ENCODE results near the gene PDE11A.

PDE11A gene

GRCh38 chr2:177758591-177759371 is 313.8 kb downstream of the PDE11A start:
- DNase-seq (ENCODE audit: low spot score), result peak; percentile 23

GRCh38 chr2:177756336-177756735 is 316.2 kb downstream of the PDE11A start:
- DNase-seq (ENCODE audit: low spot score), result no peak

GRCh38 chr2:177754492-177754873 is 318.1 kb downstream of the PDE11A start:
- no peak for DNase-seq (ENCODE audit: low spot score)

GRCh38 chr2:177753682-177754491 is 318.7 kb downstream of the PDE11A start:
- no peak for DNase-seq (ENCODE audit: low spot score)

- no peak for DNase-seq (ENCODE audit: low spot score)
These were observed 324.2 kb downstream of the PDE11A start for GRCh38 chr2:177748360-177748759.

- no peak for DNase-seq (ENCODE audit: low spot score)
These were observed 325.2 kb downstream of the PDE11A start for GRCh38 chr2:177747384-177747783.

GRCh38 chr2:177746358-177746757 is 326.2 kb downstream of the PDE11A start:
- no peak for DNase-seq (ENCODE audit: low spot score)

GRCh38 chr2:177745531-177745930 is 327.0 kb downstream of the PDE11A start:
- no peak for DNase-seq (ENCODE audit: low spot score)

GRCh38 chr2:177742851-177743250 is 329.7 kb downstream of the PDE11A start:
- no peak for DNase-seq (ENCODE audit: low spot score)

- DNase-seq (ENCODE audit: low spot score), result no peak
These were observed 330.7 kb downstream of the PDE11A start for GRCh38 chr2:177741866-177742265.

GRCh38 chr2:177740700-177741099 is 331.9 kb downstream of the PDE11A start:
- no peak for DNase-seq (ENCODE audit: low spot score)

GRCh38 chr2:177738461-177739235 is 333.9 kb downstream of the PDE11A start:
- no peak for DNase-seq (ENCODE audit: low spot score)

GRCh38 chr2:177735318-177735803 is 337.2 kb downstream of the PDE11A start:
- DNase-seq (ENCODE audit: low spot score), result no peak

- no peak for DNase-seq (ENCODE audit: low spot score)
These were observed 339.2 kb downstream of the PDE11A start for GRCh38 chr2:177733322-177733855.

GRCh38 chr2:177731384-177731783 is 341.2 kb downstream of the PDE11A start:
- no peak for DNase-seq (ENCODE audit: low spot score)

GRCh38 chr2:177730792-177731191 is 341.8 kb downstream of the PDE11A start:
- DNase-seq (ENCODE audit: low spot score), result no peak

- DNase-seq (ENCODE audit: low spot score), result no peak
These were observed 342.2 kb downstream of the PDE11A start for GRCh38 chr2:177730363-177730762.

GRCh38 chr2:177728920-177729319 is 343.7 kb downstream of the PDE11A start:
- DNase-seq (ENCODE audit: low spot score), result no peak

GRCh38 chr2:177728399-177728765 is 344.2 kb downstream of the PDE11A start:
- DNase-seq (ENCODE audit: low spot score), result no peak

GRCh38 chr2:177727577-177728398 is 344.8 kb downstream of the PDE11A start:
- no peak for DNase-seq (ENCODE audit: low spot score)

- DNase-seq (ENCODE audit: low spot score), result no peak
These were observed 345.6 kb downstream of the PDE11A start for GRCh38 chr2:177726931-177727348.
